Measurements from ENCODE around the gene MYO5C.

The MYO5C gene

GRCh38 chr15:52329150-52329549 lies 33.5 kb upstream of the MYO5C start:
- TF ChIP-seq CTCF (IDR thresholded peaks at IDR 0.05) = no peak
- Mint-ChIP-seq H3K4me1 (no peaks in the 10 kb centered on the region), H3K36me3 (ENCODE audit: low read depth) (no peaks in the 10 kb centered on the region), H3K27me3 (ENCODE audit: low read depth, poor library complexity) (no peaks in the 10 kb centered on the region), H3K4me3 (no peak overlapping the region), H3K9me3 (no peaks in the 10 kb centered on the region), H3K27ac (no peak overlapping the region)
- no peak for DNase-seq

- DNase-seq = no peak
- Mint-ChIP-seq H3K9me3 (no peaks in the 10 kb centered on the region), H3K4me3 (no peak overlapping the region), H3K36me3 (ENCODE audit: low read depth) (no peaks in the 10 kb centered on the region), H3K4me1 (no peaks in the 10 kb centered on the region), H3K27me3 (ENCODE audit: low read depth, poor library complexity) (no peaks in the 10 kb centered on the region), H3K27ac (no peak overlapping the region)
- TF ChIP-seq CTCF (IDR thresholded peaks at IDR 0.05) = no peak
Measured at GRCh38 chr15:52328680-52329079, 33.1 kb upstream of the MYO5C start.

- Mint-ChIP-seq H3K27me3 (ENCODE audit: low read depth, poor library complexity) (no peaks in the 10 kb centered on the region), H3K9me3 (no peaks in the 10 kb centered on the region), H3K4me3 (no peak overlapping the region), H3K4me1 (no peaks in the 10 kb centered on the region), H3K36me3 (ENCODE audit: low read depth) (no peaks in the 10 kb centered on the region), H3K27ac (no peak overlapping the region)
- no peak for TF ChIP-seq CTCF (IDR thresholded peaks at IDR 0.05)
- DNase-seq = no peak
Measured at GRCh38 chr15:52326756-52327155, 31.2 kb upstream of the MYO5C start.

- Mint-ChIP-seq H3K9me3 (no peaks in the 10 kb centered on the region), H3K27ac (no peak overlapping the region), H3K4me3 (no peak overlapping the region), H3K4me1 (no peaks in the 10 kb centered on the region), H3K36me3 (ENCODE audit: low read depth) (peaks cover 7% of the 10 kb centered on the region), H3K27me3 (ENCODE audit: low read depth, poor library complexity) (peaks cover 3% of the 10 kb centered on the region)
- TF ChIP-seq CTCF (IDR thresholded peaks at IDR 0.05) = no peak
- no peak for DNase-seq
Measured at GRCh38 chr15:52324109-52324508, 28.5 kb upstream of the MYO5C start.

GRCh38 chr15:52318729-52319500 lies 23.3 kb upstream of the MYO5C start:
- Mint-ChIP-seq H3K36me3 (ENCODE audit: low read depth) (peaks cover 26% of the 10 kb centered on the region), H3K27me3 (ENCODE audit: low read depth, poor library complexity) (peaks cover 3% of the 10 kb centered on the region), H3K4me3 (no peak overlapping the region), H3K9me3 (no peaks in the 10 kb centered on the region), H3K4me1 (no peaks in the 10 kb centered on the region), H3K27ac (peak overlapping the region; percentile 65)
- no peak for TF ChIP-seq CTCF (IDR thresholded peaks at IDR 0.05)
- no peak for DNase-seq

GRCh38 chr15:52317688-52318087 lies 22.1 kb upstream of the MYO5C start:
- Mint-ChIP-seq H3K4me3 (no peak overlapping the region), H3K27me3 (ENCODE audit: low read depth, poor library complexity) (peaks cover 3% of the 10 kb centered on the region), H3K36me3 (ENCODE audit: low read depth) (peaks cover 26% of the 10 kb centered on the region), H3K4me1 (no peaks in the 10 kb centered on the region), H3K27ac (no peak overlapping the region), H3K9me3 (no peaks in the 10 kb centered on the region)
- no peak for TF ChIP-seq CTCF (IDR thresholded peaks at IDR 0.05)
- DNase-seq = no peak

Measured in nephron progenitor cell (in vitro differentiated cells).